NCI-H82 treated with DMSO at 0.1 percent for 48 hours (cell line): ENCODE measurements around the gene PGBD1.
A peak's percentile ranks its signal among the peaks of the same experiment; 100 is the strongest.

ENCODE experiments used
- DNase-seq: peaks from one replicate; lab custom pipeline; 2025; ENCODE audit not compliant: unreplicated experiment; lab: John Stamatoyannopoulos, UW

The PGBD1 gene

GRCh38 chr6:28333599-28334018 is 52.2 kb downstream of the PGBD1 start:
- DNase-seq: no peak

- DNase-seq: no peak
Observed at GRCh38 chr6:28334286-28335039, 53.1 kb downstream of the PGBD1 start.

GRCh38 chr6:28335040-28335563 is 53.7 kb downstream of the PGBD1 start:
- DNase-seq: no peak

GRCh38 chr6:28335564-28336283 is 54.4 kb downstream of the PGBD1 start, which contains the start of gene ZSCAN31:
TSS of gene ZSCAN31 (minus strand) at chr6:28336148. CDS start at chr6:28329683, 6,465 bp downstream.
- DNase-seq: peak; percentile 92

GRCh38 chr6:28336284-28337120 is 55.1 kb downstream of the PGBD1 start:
- DNase-seq: peak; percentile 12

- no peak for DNase-seq
Observed at GRCh38 chr6:28337121-28337520, 55.7 kb downstream of the PGBD1 start.

- DNase-seq: no peak
Observed at GRCh38 chr6:28340310-28341095, 59.1 kb downstream of the PGBD1 start.

GRCh38 chr6:28343898-28344677 is 62.7 kb downstream of the PGBD1 start:
- DNase-seq: no peak

GRCh38 chr6:28345201-28345600 is 63.8 kb downstream of the PGBD1 start:
- DNase-seq: no peak

- no peak for DNase-seq
Observed at GRCh38 chr6:28347119-28347518, 65.7 kb downstream of the PGBD1 start.

GRCh38 chr6:28349344-28349891 is 68.0 kb downstream of the PGBD1 start:
- no peak for DNase-seq

- peak; percentile 69 for DNase-seq
Observed at GRCh38 chr6:28349892-28350737, 68.7 kb downstream of the PGBD1 start, which contains the start of gene ZKSCAN3. TSS of gene ZKSCAN3 (plus strand) at chr6:28349947. CDS start at chr6:28359587, 9,640 bp downstream.

GRCh38 chr6:28351087-28351486 is 69.7 kb downstream of the PGBD1 start:
- DNase-seq: no peak

- no peak for DNase-seq
Observed at GRCh38 chr6:28351493-28351925, 70.1 kb downstream of the PGBD1 start.
